ENCODE measurements around the gene VCAM1. TPM values are rescaled to one million over a fixed set of nuclear protein-coding genes. Genes with fewer than 3 reads are reported as not detected.

VCAM1 gene, protein sequence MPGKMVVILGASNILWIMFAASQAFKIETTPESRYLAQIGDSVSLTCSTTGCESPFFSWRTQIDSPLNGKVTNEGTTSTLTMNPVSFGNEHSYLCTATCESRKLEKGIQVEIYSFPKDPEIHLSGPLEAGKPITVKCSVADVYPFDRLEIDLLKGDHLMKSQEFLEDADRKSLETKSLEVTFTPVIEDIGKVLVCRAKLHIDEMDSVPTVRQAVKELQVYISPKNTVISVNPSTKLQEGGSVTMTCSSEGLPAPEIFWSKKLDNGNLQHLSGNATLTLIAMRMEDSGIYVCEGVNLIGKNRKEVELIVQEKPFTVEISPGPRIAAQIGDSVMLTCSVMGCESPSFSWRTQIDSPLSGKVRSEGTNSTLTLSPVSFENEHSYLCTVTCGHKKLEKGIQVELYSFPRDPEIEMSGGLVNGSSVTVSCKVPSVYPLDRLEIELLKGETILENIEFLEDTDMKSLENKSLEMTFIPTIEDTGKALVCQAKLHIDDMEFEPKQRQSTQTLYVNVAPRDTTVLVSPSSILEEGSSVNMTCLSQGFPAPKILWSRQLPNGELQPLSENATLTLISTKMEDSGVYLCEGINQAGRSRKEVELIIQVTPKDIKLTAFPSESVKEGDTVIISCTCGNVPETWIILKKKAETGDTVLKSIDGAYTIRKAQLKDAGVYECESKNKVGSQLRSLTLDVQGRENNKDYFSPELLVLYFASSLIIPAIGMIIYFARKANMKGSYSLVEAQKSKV
- polyA plus RNA-seq, result not detected

DNA sequence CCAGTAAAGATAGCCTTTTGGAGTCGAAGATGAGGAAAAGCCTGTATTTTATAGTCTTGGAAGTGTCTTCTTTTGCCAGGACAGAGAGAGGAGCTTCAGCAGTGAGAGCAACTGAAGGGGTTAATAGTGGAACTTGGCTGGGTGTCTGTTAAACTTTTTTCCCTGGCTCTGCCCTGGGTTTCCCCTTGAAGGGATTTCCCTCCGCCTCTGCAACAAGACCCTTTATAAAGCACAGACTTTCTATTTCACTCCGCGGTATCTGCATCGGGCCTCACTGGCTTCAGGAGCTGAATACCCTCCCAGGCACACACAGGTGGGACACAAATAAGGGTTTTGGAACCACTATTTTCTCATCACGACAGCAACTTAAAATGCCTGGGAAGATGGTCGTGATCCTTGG is at the start of gene VCAM1:
Gene VCAM1 (plus strand): TSS at position 253 of the 400 bp plus-strand sequence. CDS start 119 bp downstream, at position 372.
- Mint-ChIP-seq H3K4me3 (peak within 1 kb of the TSS in 2 of 4 donors; percentile 4 to 50), H3K27ac (no peak within 1 kb of the TSS), H3K9me3 (peaks cover 0 to 2% (median 2%) of the 10 kb centered on the region in 3 donors), H3K4me1 (peaks cover 0 to 7% (median 0%) of the 10 kb centered on the region in 3 donors), H3K27me3 (peaks cover 2% of the 10 kb centered on the region), H3K36me3 (peaks cover 5% of the 10 kb centered on the region)

- Mint-ChIP-seq H3K27ac (no peak overlapping the region), H3K4me1 (no peaks in the 10 kb centered on the region), H3K27me3 (no peaks in the 10 kb centered on the region), H3K4me3 (no peak overlapping the region), H3K9me3 (peaks cover 0 to 10% (median 0%) of the 10 kb centered on the region in 3 donors), H3K36me3 (peaks cover 2% of the 10 kb centered on the region)
Observed at GRCh38 chr1:100670083-100670482, 49.5 kb upstream of the VCAM1 start.

- Mint-ChIP-seq H3K36me3 (peaks cover 3% of the 10 kb centered on the region), H3K27ac (no peak overlapping the region), H3K27me3 (no peaks in the 10 kb centered on the region), H3K4me3 (no peak overlapping the region), H3K4me1 (no peaks in the 10 kb centered on the region), H3K9me3 (peaks cover 0 to 14% (median 0%) of the 10 kb centered on the region in 3 donors)
Observed at GRCh38 chr1:100671601-100672000, 47.9 kb upstream of the VCAM1 start.

GRCh38 chr1:100683448-100684349 is 35.8 kb upstream of the VCAM1 start:
- Mint-ChIP-seq H3K4me1 (peaks cover 23 to 36% (median 33%) of the 10 kb centered on the region in 3 donors), H3K27ac (peak overlapping the region; percentile 68 to 93 (median 80)), H3K36me3 (no peaks in the 10 kb centered on the region), H3K9me3 (peaks cover 0 to 10% (median 4%) of the 10 kb centered on the region in 3 donors), H3K27me3 (no peaks in the 10 kb centered on the region), H3K4me3 (peak overlapping the region; percentile 69 to 86 (median 82))

DNA sequence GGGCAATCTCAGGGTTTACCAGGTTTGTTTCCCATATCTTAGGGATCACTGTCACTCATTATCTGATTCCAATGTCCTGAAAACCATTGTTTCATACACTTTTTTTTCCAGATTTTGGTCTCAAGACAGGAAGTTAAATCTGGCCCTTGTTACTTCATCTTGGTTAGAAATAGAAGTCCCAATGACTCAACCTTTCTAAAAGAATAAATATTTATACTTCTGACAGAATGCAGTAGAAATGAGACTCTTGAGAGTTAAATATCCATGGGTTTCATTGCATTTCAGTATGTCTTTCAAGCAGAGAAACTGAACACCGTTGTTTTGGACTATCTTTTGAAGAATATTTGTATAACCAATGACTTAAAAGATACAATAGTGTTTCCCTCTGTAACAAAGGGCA is 19.8 kb upstream of the VCAM1 start:
- Mint-ChIP-seq H3K36me3 (peaks cover 5% of the 10 kb centered on the region), H3K4me3 (no peak overlapping the region), H3K9me3 (peaks cover 4 to 9% (median 7%) of the 10 kb centered on the region in 3 donors), H3K27ac (no peak overlapping the region), H3K4me1 (peaks cover 0 to 1% (median 0%) of the 10 kb centered on the region in 3 donors), H3K27me3 (peaks cover 10% of the 10 kb centered on the region)

DNA sequence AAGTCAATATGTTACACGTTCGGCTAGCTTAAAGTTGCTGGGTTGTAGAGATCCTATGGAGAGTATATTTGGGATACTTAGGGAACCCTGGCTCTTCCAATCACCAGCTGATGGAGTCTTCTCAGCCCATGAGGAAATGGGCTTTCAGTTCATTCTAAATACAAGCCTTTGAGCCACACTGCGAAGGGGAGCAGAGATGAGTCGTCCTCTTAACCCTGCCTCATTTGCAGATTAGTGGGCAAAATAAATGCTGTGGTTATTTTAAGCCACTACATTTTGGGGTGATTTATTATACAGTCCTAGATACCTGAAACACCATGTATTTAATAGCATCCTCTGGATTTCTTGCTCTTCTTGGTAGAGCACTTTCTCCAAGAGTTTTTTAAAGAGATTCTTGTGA is 19.0 kb upstream of the VCAM1 start:
- Mint-ChIP-seq H3K4me1 (peaks cover 0 to 1% (median 0%) of the 10 kb centered on the region in 3 donors), H3K4me3 (no peak overlapping the region), H3K36me3 (peaks cover 2% of the 10 kb centered on the region), H3K27ac (no peak overlapping the region), H3K27me3 (peaks cover 10% of the 10 kb centered on the region), H3K9me3 (peaks cover under 1 to 5% (median 2%) of the 10 kb centered on the region in 3 donors)

GRCh38 chr1:100703052-100703451 is 16.5 kb upstream of the VCAM1 start:
- Mint-ChIP-seq H3K9me3 (no peaks in the 10 kb centered on the region), H3K27ac (no peak overlapping the region), H3K4me3 (no peak overlapping the region), H3K27me3 (peaks cover 8% of the 10 kb centered on the region), H3K4me1 (peaks cover 0 to 1% (median 0%) of the 10 kb centered on the region in 3 donors), H3K36me3 (peaks cover 2% of the 10 kb centered on the region)

DNA sequence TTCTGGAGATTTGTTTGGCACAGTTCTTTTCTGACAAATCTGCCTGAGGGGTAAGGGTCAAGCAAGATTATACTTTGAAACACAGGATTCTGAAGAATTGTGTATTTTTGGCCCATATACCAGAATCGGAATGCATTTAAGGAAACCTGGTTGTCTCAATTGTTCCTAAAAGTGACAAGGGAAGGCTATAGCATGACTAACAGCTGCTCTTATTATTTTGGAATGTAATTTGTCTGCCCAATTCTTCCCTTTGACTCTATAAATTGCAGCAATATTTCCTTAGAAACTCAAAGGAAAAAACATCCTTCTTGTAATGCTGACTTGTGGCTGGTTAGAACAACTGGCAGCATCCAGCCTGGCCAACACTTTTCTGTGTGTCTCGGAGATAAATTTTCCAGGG is 15.8 kb upstream of the VCAM1 start:
- no peaks in the 10 kb centered on the region for H3K9me3 Mint-ChIP-seq
- peaks cover 2% of the 10 kb centered on the region for H3K36me3 Mint-ChIP-seq
- no peak overlapping the region for H3K4me3 Mint-ChIP-seq
- H3K27me3 Mint-ChIP-seq, result peaks cover 8% of the 10 kb centered on the region
- peaks cover 0 to 1% (median 0%) of the 10 kb centered on the region in 3 donors for H3K4me1 Mint-ChIP-seq
- H3K27ac Mint-ChIP-seq, result no peak overlapping the region

DNA sequence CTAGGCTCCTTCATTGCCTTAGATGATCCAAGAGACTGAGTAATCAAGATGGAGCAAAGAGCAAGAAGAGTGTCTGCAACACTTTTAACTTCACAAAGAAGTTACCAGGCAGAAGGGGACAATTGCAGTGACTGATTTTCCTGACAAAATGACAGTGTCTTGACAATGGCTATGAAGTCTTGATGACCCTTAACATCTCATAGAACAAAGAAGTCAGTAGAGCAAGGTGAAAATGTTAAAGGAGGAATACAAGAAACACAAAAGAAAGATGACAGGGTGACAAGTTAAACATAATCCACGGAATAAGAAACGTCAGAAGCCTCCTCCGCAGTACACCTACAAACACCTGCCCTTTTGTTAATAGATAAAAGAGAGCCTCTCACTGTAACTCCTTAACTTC is 15.1 kb upstream of the VCAM1 start:
- Mint-ChIP-seq H3K4me3 (no peak overlapping the region), H3K4me1 (peaks cover 0 to 1% (median 0%) of the 10 kb centered on the region in 3 donors), H3K27me3 (peaks cover 7% of the 10 kb centered on the region), H3K27ac (no peak overlapping the region), H3K36me3 (peaks cover 2% of the 10 kb centered on the region), H3K9me3 (no peaks in the 10 kb centered on the region)

- Mint-ChIP-seq H3K27me3 (peaks cover 3% of the 10 kb centered on the region), H3K27ac (no peak overlapping the region), H3K4me1 (peaks cover 0 to 1% (median 0%) of the 10 kb centered on the region in 3 donors)
Observed at GRCh38 chr1:100706296-100706695, 13.2 kb upstream of the VCAM1 start.

DNA sequence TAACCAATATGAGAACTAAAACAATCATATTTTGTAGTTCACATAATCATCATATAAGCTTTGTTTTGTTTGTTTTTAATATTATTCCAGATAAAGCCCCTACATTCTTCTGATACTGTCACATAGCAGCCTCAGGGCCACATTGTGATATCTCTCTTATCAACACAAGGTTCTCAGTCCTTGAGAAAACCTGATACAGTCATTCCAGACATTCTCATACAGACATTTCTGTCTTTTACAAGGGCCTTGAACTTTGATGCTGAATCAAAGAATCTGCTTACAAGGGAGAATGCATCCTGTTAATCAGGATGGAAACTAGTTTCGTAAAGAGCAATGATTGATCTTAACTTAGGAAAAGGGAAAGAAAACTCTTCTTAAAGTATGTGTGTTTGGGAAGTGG is 12.7 kb upstream of the VCAM1 start:
- H3K27me3 Mint-ChIP-seq, result peaks cover 3% of the 10 kb centered on the region
- peaks cover 0 to 1% (median 0%) of the 10 kb centered on the region in 3 donors for H3K4me1 Mint-ChIP-seq
- no peak overlapping the region for H3K4me3 Mint-ChIP-seq
- H3K9me3 Mint-ChIP-seq, result no peaks in the 10 kb centered on the region
- peaks cover 2% of the 10 kb centered on the region for H3K36me3 Mint-ChIP-seq
- H3K27ac Mint-ChIP-seq, result no peak overlapping the region

More at GRCh38 chr1:100706296-100706695, 13.2 kb upstream of the VCAM1 start:
- H3K4me3 Mint-ChIP-seq, result no peak overlapping the region
- H3K9me3 Mint-ChIP-seq, result no peaks in the 10 kb centered on the region
- peaks cover 2% of the 10 kb centered on the region for H3K36me3 Mint-ChIP-seq

DNA sequence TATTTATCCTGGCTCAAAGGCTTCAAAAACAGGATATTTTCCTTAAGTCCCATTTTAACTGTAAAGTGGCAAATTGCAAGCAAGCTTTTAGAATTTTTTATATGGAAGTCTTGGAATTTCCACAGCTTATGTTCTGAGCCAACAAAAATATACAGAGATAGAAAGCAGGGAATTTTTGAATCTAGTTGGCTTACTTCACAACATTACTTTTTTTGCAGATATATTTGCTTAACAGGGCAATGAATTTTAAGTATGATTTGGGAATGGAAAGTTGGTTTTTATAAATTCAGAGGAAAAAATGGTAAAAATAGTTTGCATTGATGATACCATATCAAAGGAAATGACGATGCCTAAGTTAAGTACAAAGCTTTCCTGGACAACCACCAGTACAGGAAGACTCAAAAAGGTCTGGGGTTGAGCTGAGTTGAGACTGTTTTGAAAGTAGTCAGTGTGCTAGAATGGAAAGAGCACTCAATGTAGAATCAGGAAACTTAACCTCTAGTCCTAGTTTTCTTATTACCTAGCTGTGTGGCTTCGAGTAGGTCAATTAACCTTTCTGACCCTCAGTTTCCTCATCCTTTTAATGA is 11.0 kb upstream of the VCAM1 start:
- Mint-ChIP-seq H3K27ac (no peak overlapping the region), H3K4me1 (no peaks in the 10 kb centered on the region), H3K36me3 (no peaks in the 10 kb centered on the region), H3K9me3 (peaks cover 0 to 3% (median 0%) of the 10 kb centered on the region in 3 donors), H3K4me3 (no peak overlapping the region), H3K27me3 (peaks cover 5% of the 10 kb centered on the region)

- peaks cover 0 to 3% (median 0%) of the 10 kb centered on the region in 3 donors for H3K9me3 Mint-ChIP-seq
- H3K27me3 Mint-ChIP-seq, result peaks cover 5% of the 10 kb centered on the region
- no peak overlapping the region for H3K27ac Mint-ChIP-seq
- H3K4me3 Mint-ChIP-seq, result no peak overlapping the region
- H3K4me1 Mint-ChIP-seq, result no peaks in the 10 kb centered on the region
- H3K36me3 Mint-ChIP-seq, result no peaks in the 10 kb centered on the region
Observed at GRCh38 chr1:100710906-100711682, 8.4 kb upstream of the VCAM1 start.
